ENCODE measurements around the gene ZCCHC24.

- TF ChIP-seq POLR2A (IDR thresholded peaks at IDR 0.05; ENCODE audit: low read depth, low read length) (no peak; the same call in 1 of the 2 replicates), TAF1 (IDR thresholded peaks at IDR 0.05; ENCODE audit: borderline replicate concordance, low read depth, low read length) (no peak)
Measured at GRCh38 chr10:79353000-79353406, 92.4 kb downstream of the ZCCHC24 start.
